Measurements from ENCODE around the gene DMC1.
"Not testable (repeated sequence)": the region's sequence is repeated elsewhere in the genome, so short reads cannot be mapped to it uniquely, and the experiment has no call there.

The DMC1 gene

GRCh38 chr22:38501797-38502672, 67.9 kb downstream of the DMC1 start:
- DNase-seq (ENCODE audit: low spot score) = no peak

DNA sequence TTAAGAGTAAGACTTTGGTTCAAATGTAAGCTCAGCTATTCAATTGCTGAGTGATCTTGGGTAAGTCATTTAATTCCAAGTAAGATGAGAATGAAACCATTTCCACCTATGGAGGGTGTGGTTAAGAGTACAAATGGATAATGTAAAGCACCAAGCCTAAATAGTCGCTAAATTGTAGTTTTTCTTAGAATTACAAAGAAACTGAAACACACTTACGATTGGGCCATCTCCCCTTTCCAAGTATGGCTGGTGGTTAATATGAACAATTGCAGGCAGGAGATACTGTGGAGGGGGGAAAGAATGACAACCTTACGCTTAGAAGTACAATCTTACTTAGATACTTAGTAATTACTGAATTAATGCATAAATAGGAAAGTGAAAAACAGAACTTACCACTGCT, 72.1 kb downstream of the DMC1 start:
- DNase-seq (ENCODE audit: low spot score) = no peak

GRCh38 chr22:38494939-38495338, 75.0 kb downstream of the DMC1 start:
- DNase-seq (ENCODE audit: low spot score) = no peak

DNA sequence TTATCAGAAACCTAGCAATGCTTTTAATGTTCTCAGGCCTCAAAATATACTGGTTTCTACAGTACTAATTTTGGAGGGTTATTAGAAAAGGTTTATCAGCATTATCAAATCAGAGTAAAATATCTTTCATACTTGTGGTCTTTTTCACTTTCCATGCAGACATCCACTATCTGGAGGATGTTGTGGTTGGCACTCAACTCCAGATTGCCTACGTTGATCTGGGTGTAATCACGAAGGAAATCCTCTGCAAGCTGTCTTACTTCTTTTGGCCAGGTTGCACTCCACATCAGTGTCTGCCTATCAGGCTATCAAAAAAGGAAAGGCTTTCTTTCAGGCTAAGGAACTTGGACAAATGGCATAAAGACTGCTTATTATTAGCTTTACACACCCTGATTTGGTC, 75.5 kb downstream of the DMC1 start:
- DNase-seq (ENCODE audit: low spot score) = no peak

- no peak for DNase-seq (ENCODE audit: low spot score)
These were observed 78.2 kb downstream of the DMC1 start for GRCh38 chr22:38491707-38492348.

- DNase-seq (ENCODE audit: low spot score) = no peak
These were observed 79.1 kb downstream of the DMC1 start for GRCh38 chr22:38490915-38491314.

- DNase-seq (ENCODE audit: low spot score) = no peak
These were observed 79.5 kb downstream of the DMC1 start for GRCh38 chr22:38490475-38490874.

DNA sequence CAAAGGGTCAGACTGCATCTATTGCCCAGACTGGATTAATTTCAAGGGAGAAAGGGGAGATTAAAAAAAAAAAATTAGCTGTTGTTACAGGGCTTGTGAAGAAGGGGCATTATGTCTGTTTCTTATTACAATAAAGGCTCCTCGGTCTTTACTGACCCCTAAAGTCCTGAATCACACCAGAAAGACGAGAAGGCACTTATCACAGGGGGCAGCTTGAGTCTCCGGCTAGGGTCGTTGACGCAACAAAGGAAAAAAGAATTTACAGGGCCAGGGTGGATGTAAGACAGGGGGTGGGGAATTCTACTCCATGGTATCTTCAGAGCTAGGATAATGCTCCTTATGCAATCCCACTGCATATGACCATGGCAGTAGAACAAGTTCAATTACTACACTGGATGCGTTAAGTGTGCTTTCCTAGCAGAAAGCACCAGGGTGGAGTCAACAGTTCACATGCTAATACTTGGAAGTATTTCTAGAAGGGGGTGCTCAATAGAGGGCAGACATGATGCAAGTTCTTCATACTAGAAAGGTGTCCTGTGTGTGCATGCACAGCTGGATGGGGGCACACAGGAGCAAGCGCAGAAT, 80.3 kb downstream of the DMC1 start:
- DNase-seq (ENCODE audit: low spot score) = no peak

GRCh38 chr22:38489142-38489541, 80.8 kb downstream of the DMC1 start:
- DNase-seq (ENCODE audit: low spot score) = no peak

GRCh38 chr22:38487946-38488345, 82.0 kb downstream of the DMC1 start:
- DNase-seq (ENCODE audit: low spot score) = no peak

DNA sequence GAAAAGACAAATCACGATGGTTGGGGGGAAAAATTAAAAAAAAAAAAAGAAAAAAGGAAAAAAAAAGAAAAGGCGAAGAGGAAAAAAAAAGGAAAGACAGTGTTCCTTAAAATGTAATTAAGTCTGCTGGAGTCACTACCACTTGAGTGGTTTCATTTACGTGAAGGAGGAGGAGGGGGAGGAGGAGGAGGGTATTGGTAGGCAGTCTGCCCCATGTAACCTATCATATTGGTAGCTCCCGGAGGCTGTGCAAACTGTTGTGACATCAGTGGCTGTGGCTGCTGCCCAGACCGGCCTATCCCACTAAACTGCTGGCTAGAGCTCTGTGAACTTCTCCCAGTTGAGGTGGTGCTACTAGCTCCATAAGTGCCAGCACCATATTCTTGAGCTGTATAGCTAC, 84.2 kb downstream of the DMC1 start:
- no peak for DNase-seq (ENCODE audit: low spot score)

DNA sequence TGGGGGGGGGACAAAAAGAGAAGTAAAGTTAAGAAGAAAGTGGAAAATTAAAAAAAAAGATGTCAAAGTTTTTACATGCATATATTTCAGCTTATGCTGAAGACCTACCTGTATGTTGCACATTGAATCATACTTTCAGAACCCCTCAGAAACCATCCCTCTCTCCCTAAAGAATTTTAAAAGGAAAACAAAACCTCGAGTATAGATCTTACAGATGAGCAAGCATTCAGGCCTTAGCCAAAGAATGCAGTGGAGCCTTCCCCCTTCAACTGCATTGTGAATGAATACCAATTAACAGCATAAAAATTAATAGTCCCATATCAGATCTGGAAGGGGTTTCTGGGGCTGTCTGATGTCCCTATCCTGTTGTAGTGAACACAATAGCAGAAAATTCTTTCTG, 85.7 kb downstream of the DMC1 start:
- DNase-seq (ENCODE audit: low spot score) = no peak

- no peak for DNase-seq (ENCODE audit: low spot score)
These were observed 87.2 kb downstream of the DMC1 start for GRCh38 chr22:38482662-38483308.

GRCh38 chr22:38481871-38482332, 88.1 kb downstream of the DMC1 start:
- no peak for DNase-seq (ENCODE audit: low spot score)

DNA sequence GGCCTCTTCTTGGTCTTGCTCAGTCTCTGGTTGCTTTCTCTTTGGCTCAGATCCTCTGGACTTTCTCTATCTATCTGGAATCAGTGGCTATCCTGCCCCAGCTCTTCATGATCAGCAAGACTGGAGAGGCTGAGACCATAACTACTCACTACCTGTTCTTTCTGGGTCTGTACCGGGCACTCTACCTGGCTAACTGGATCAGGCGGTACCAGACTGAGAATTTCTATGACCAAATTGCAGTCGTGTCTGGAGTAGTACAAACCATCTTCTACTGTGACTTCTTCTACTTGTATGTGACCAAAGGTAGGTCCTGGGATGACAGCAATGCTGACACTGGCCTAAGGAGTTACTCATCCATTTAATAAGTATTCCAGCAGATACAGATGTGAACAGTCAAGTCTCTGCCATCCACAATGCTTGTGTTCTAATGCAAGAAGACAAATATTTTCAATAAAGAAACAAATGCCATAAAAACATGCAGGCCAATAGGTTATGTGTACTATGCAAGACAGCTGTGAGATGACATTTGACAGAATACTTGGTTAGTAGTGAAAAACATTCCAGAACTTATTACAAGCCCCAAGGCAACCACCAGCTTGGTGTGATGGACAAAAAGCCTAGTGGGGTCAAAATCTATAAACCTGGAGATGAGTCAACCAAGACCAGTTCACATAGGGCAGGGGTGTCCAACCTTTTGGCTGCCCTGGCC, 88.7 kb downstream of the DMC1 start:
- peak; percentile 6 for DNase-seq (ENCODE audit: low spot score)

DNA sequence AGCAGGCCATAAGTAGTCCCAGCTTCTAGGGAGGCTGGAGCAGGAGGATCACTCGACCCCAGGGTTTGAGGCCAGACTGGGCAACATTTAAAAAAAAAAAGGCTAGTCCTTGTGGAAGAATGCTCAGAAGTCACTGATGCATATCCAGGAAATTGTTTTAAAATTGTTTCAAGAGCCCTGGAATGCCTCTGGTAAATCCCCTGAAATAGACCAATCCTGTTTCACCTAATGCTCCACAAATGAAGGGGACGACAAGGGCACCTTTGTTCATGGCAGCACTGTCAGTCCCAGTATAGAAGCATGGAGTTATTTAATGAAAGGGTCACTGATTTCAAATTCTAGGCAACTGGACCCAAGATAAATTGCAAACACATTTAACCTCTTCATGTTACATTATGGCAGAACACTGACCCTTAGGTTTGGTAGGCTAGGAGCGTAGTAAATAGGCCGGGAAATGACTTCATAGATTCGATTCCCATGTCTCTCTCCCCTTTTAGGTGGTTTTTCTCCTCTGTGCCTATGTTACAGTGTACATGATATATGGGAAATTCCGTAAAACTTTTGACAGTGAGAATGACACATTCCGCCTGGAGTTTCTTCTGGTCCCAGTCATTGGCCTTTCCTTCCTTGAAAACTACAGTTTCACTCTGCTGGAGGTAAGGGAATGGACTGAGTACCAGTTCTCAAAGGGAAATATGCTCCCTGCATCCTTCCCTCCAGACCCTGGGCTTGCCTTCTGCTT, 90.7 kb downstream of the DMC1 start:
- DNase-seq (ENCODE audit: low spot score) = no peak

- no peak for DNase-seq (ENCODE audit: low spot score)
These were observed 92.4 kb downstream of the DMC1 start for GRCh38 chr22:38477585-38477984.

GRCh38 chr22:38474003-38474607, 95.9 kb downstream of the DMC1 start:
- no peak for DNase-seq (ENCODE audit: low spot score)

GRCh38 chr22:38471237-38471636, 98.7 kb downstream of the DMC1 start:
- DNase-seq (ENCODE audit: low spot score) = no peak

- DNase-seq (ENCODE audit: low spot score) = not testable (repeated sequence)
These were observed 99.8 kb downstream of the DMC1 start for GRCh38 chr22:38470179-38470578.

GRCh38 chr22:38469306-38469781, 100.6 kb downstream of the DMC1 start:
- DNase-seq (ENCODE audit: low spot score) = no peak
